ENCODE data around the gene CELSR1. TPM values are rescaled to one million over a fixed set of nuclear protein-coding genes. Genes with fewer than 3 reads are reported as not detected.

The CELSR1 gene
- total RNA-seq, 1 donor from 2014 or later, result 7.7 TPM

- TF ChIP-seq CTCF (IDR thresholded peaks at IDR 0.05; ENCODE audit: unreplicated experiment), result no peak
- H3K9me3 Mint-ChIP-seq (ENCODE audit: unreplicated experiment), result peaks cover 5% of the 10 kb centered on the region
- H3K4me3 Mint-ChIP-seq (ENCODE audit: unreplicated experiment), result no peak overlapping the region
- H3K36me3 Mint-ChIP-seq (ENCODE audit: low read depth, unreplicated experiment), result peaks cover 4% of the 10 kb centered on the region
- H3K27me3 Mint-ChIP-seq (ENCODE audit: unreplicated experiment), result peaks cover 9% of the 10 kb centered on the region
- H3K4me1 Mint-ChIP-seq (ENCODE audit: unreplicated experiment), result peaks cover 2% of the 10 kb centered on the region
- DNase-seq (ENCODE audit: low spot score), result no peak
- no peak overlapping the region for H3K27ac Mint-ChIP-seq (ENCODE audit: unreplicated experiment)
These were observed 20.5 kb upstream of the CELSR1 start for GRCh38 chr22:46557736-46558480.

DNA sequence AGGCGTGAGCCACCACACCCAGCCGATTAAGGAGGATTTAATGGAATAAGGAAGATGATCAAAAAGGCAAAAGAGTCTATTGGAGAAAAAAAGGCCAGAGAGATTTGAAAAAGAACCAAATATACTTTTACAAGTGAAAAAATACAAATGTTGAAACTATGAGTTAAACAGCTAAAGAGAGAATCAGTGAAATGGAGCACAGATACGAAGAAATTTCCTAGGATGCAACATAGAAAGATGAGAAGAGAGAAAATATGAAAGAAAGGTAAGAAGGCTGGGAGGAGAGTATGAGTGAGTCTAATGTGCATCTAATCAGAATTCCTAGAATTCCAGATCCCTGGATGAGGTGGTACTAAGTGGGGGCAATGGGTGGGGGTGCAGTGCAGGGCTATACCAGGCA, 19.4 kb upstream of the CELSR1 start:
- H3K27ac Mint-ChIP-seq (ENCODE audit: unreplicated experiment), result no peak overlapping the region
- peaks cover 5% of the 10 kb centered on the region for H3K9me3 Mint-ChIP-seq (ENCODE audit: unreplicated experiment)
- DNase-seq (ENCODE audit: low spot score), result no peak
- peaks cover 2% of the 10 kb centered on the region for H3K4me1 Mint-ChIP-seq (ENCODE audit: unreplicated experiment)
- H3K27me3 Mint-ChIP-seq (ENCODE audit: unreplicated experiment), result peaks cover 9% of the 10 kb centered on the region
- no peak for TF ChIP-seq CTCF (IDR thresholded peaks at IDR 0.05; ENCODE audit: unreplicated experiment)
- H3K36me3 Mint-ChIP-seq (ENCODE audit: low read depth, unreplicated experiment), result peaks cover 4% of the 10 kb centered on the region
- no peak overlapping the region for H3K4me3 Mint-ChIP-seq (ENCODE audit: unreplicated experiment)

DNA sequence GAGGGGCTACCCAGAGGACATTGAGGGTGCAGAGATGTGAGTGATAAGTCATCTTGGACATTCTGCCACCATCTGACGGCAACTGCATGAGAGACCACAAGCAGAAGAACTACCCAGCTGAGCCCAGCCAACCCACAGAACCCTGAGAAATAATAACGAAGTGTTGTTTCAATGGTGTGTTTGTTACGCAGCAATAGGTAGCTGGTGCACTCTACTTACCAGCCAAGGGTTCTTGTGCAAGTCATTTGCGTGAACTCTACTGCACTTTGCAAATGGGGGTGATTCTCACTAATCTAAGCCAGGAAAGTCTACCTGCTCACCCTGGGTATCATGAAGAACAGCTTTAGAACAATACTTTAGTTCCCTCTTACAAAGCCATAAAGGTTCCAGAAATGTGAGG, 15.8 kb upstream of the CELSR1 start:
- peaks cover 4% of the 10 kb centered on the region for H3K36me3 Mint-ChIP-seq (ENCODE audit: low read depth, unreplicated experiment)
- peaks cover 5% of the 10 kb centered on the region for H3K9me3 Mint-ChIP-seq (ENCODE audit: unreplicated experiment)
- no peak for DNase-seq (ENCODE audit: low spot score)
- H3K27me3 Mint-ChIP-seq (ENCODE audit: unreplicated experiment), result peaks cover 15% of the 10 kb centered on the region
- no peaks in the 10 kb centered on the region for H3K4me1 Mint-ChIP-seq (ENCODE audit: unreplicated experiment)
- TF ChIP-seq CTCF (IDR thresholded peaks at IDR 0.05; ENCODE audit: unreplicated experiment), result no peak
- no peak overlapping the region for H3K4me3 Mint-ChIP-seq (ENCODE audit: unreplicated experiment)
- no peak overlapping the region for H3K27ac Mint-ChIP-seq (ENCODE audit: unreplicated experiment)

- peaks cover 15% of the 10 kb centered on the region for H3K27me3 Mint-ChIP-seq (ENCODE audit: unreplicated experiment)
- DNase-seq (ENCODE audit: low spot score), result no peak
- no peak overlapping the region for H3K4me3 Mint-ChIP-seq (ENCODE audit: unreplicated experiment)
- peaks cover 4% of the 10 kb centered on the region for H3K4me1 Mint-ChIP-seq (ENCODE audit: unreplicated experiment)
- peaks cover 4% of the 10 kb centered on the region for H3K9me3 Mint-ChIP-seq (ENCODE audit: unreplicated experiment)
- peaks cover 4% of the 10 kb centered on the region for H3K36me3 Mint-ChIP-seq (ENCODE audit: low read depth, unreplicated experiment)
- no peak for TF ChIP-seq CTCF (IDR thresholded peaks at IDR 0.05; ENCODE audit: unreplicated experiment)
- no peak overlapping the region for H3K27ac Mint-ChIP-seq (ENCODE audit: unreplicated experiment)
These were observed 14.6 kb upstream of the CELSR1 start for GRCh38 chr22:46551996-46552395.

GRCh38 chr22:46551321-46551720, 13.9 kb upstream of the CELSR1 start:
- Mint-ChIP-seq H3K36me3 (ENCODE audit: low read depth, unreplicated experiment) (no peaks in the 10 kb centered on the region), H3K27me3 (ENCODE audit: unreplicated experiment) (peaks cover 13% of the 10 kb centered on the region), H3K4me3 (ENCODE audit: unreplicated experiment) (no peak overlapping the region), H3K27ac (ENCODE audit: unreplicated experiment) (no peak overlapping the region), H3K4me1 (ENCODE audit: unreplicated experiment) (peaks cover 4% of the 10 kb centered on the region), H3K9me3 (ENCODE audit: unreplicated experiment) (no peaks in the 10 kb centered on the region)
- no peak for TF ChIP-seq CTCF (IDR thresholded peaks at IDR 0.05; ENCODE audit: unreplicated experiment)
- no peak for DNase-seq (ENCODE audit: low spot score)

All from endothelial cell (in vitro differentiated cells).